ENCODE data around the gene STAG3. TPM values are rescaled to one million over a fixed set of nuclear protein-coding genes. Genes with fewer than 3 reads are reported as not detected.
"Not testable (repeated sequence)": the region's sequence is repeated elsewhere in the genome, so short reads cannot be mapped to it uniquely, and the experiment has no call there.

Gene STAG3
- polyA plus RNA-seq, 3 donors = 0.39 TPM; not detected in 1

- Histone ChIP-seq H3K4me2 (replicated peaks; ENCODE audit: extremely low read depth, low read length, poor library complexity, severe bottlenecking) (no peak overlapping the region), H3K9ac (ENCODE audit: insufficient read depth, low read length, poor library complexity, severe bottlenecking) (no peak overlapping the region), H3K4me3 (replicated peaks in 1 of 3; ENCODE audit: low read depth in 2 of 3, low read length in 3 of 3) (no peak overlapping the region), H4K20me1 (ENCODE audit: insufficient read depth, low read length) (no peaks in the 10 kb centered on the region), H3K4me1 (ENCODE audit: control insufficient read depth in 1 of 2, insufficient read depth in 2 of 2, low read length in 2 of 2) (no peaks in the 10 kb centered on the region), H3K9me3 (replicated peaks in 1 of 2; ENCODE audit: control insufficient read depth in 1 of 2, insufficient read depth in 1 of 2, low read length in 2 of 2) (no peaks in the 10 kb centered on the region), H3K27ac (ENCODE audit: low read depth in 1 of 2, low read length in 2 of 2) (no peak overlapping the region), H2AFZ (ENCODE audit: insufficient read depth, low read depth, low read length, poor library complexity, severe bottlenecking) (no peak overlapping the region), H3K36me3 (replicated peaks in 1 of 2; ENCODE audit: control insufficient read depth in 1 of 2, insufficient read depth in 2 of 2, low read length in 2 of 2) (no peaks in the 10 kb centered on the region), H3K27me3 (ENCODE audit: control insufficient read depth in 2 of 2, insufficient read depth in 2 of 2, low read length in 2 of 2) (peaks cover 0 to 3% of the 10 kb centered on the region in 2 donors), H3K79me2 (ENCODE audit: insufficient read depth, low read length) (no peaks in the 10 kb centered on the region)
- peaks cover 3 to 9% (median 8%) of the 10 kb centered on the region in 3 donors for H3K27me3 Mint-ChIP-seq (ENCODE audit: low read depth in 3 of 3)
- WGBS (ENCODE audit: insufficient coverage) = no CpG with 5 or more reads among the region's 6 CpGs
- intact Hi-C loops (cut with micrococcal nuclease) = no loop called here
- TF ChIP-seq, protein P1, sequence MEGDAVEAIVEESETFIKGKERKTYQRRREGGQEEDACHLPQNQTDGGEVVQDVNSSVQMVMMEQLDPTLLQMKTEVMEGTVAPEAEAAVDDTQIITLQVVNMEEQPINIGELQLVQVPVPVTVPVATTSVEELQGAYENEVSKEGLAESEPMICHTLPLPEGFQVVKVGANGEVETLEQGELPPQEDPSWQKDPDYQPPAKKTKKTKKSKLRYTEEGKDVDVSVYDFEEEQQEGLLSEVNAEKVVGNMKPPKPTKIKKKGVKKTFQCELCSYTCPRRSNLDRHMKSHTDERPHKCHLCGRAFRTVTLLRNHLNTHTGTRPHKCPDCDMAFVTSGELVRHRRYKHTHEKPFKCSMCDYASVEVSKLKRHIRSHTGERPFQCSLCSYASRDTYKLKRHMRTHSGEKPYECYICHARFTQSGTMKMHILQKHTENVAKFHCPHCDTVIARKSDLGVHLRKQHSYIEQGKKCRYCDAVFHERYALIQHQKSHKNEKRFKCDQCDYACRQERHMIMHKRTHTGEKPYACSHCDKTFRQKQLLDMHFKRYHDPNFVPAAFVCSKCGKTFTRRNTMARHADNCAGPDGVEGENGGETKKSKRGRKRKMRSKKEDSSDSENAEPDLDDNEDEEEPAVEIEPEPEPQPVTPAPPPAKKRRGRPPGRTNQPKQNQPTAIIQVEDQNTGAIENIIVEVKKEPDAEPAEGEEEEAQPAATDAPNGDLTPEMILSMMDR (IDR thresholded peaks at IDR 0.05) = no peak
- H3K27ac Mint-ChIP-seq = no peak overlapping the region
- no peak for DNase-seq
- H3K4me1 Mint-ChIP-seq = peaks cover 13% of the 10 kb centered on the region
- H3K9me3 Mint-ChIP-seq = no peaks in the 10 kb centered on the region
- H3K36me3 Mint-ChIP-seq = no peaks in the 10 kb centered on the region
- H3K4me3 Mint-ChIP-seq = no peak overlapping the region
Observed at GRCh38 chr7:100213672-100214071, 36.0 kb downstream of the STAG3 start.

DNA sequence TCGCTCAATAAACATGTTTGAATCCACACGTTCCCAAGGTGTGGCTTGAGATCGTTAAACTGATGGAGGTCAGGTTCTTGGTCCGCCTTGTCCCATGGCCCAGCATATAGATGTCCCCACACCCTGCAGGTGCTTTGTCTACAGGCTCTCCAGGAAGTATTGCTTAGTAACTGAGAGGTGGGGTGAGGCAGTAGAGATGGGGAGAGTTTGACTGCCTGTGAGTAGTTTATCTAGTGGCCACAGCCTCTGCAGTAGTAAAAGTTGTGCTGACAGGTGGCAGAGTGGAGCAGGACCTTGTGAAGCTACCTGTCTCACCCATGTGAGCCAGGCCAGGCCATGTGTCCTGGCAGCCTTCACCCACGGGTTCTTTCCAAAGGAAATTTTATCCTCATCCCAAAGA, 36.6 kb downstream of the STAG3 start:
- H3K9me3 Mint-ChIP-seq; H3K36me3 ChIP-seq (replicated peaks in 1 of 2; ENCODE audit: control insufficient read depth in 1 of 2, insufficient read depth in 2 of 2, low read length in 2 of 2); H3K4me1 ChIP-seq (ENCODE audit: control insufficient read depth in 1 of 2, insufficient read depth in 2 of 2, low read length in 2 of 2); H3K9me3 ChIP-seq (replicated peaks in 1 of 2; ENCODE audit: control insufficient read depth in 1 of 2, insufficient read depth in 1 of 2, low read length in 2 of 2); H3K27me3 Mint-ChIP-seq (ENCODE audit: low read depth in 3 of 3); H3K4me2 ChIP-seq (replicated peaks; ENCODE audit: extremely low read depth, low read length, poor library complexity, severe bottlenecking); H2AFZ ChIP-seq (ENCODE audit: insufficient read depth, low read depth, low read length, poor library complexity, severe bottlenecking); H3K36me3 Mint-ChIP-seq; H3K4me3 Mint-ChIP-seq; H3K27me3 ChIP-seq (ENCODE audit: control insufficient read depth in 2 of 2, insufficient read depth in 2 of 2, low read length in 2 of 2); H3K27ac Mint-ChIP-seq; H3K4me3 ChIP-seq (replicated peaks in 1 of 3; ENCODE audit: low read depth in 2 of 3, low read length in 3 of 3); H3K27ac ChIP-seq (ENCODE audit: low read depth in 1 of 2, low read length in 2 of 2); intact Hi-C loops (cut with micrococcal nuclease); DNase-seq; H4K20me1 ChIP-seq (ENCODE audit: insufficient read depth, low read length); H3K9ac ChIP-seq (ENCODE audit: insufficient read depth, low read length, poor library complexity, severe bottlenecking); H3K79me2 ChIP-seq (ENCODE audit: insufficient read depth, low read length): not testable (repeated sequence)
- peaks cover 13% of the 10 kb centered on the region for H3K4me1 Mint-ChIP-seq
- WGBS (ENCODE audit: insufficient coverage) = 100% methylated on average over 1 of the region's 5 CpGs
